IMR-90 (cell line): ENCODE data around the gene IFRD2. TPM values are rescaled to one million over a fixed set of nuclear protein-coding genes. Genes with fewer than 3 reads are reported as not detected.

Experiments
- ATAC-seq: fragments of 200-7000 bp; cut with Tn5 transposase; 2 replicates; pipeline ENCODE4 v1.9.1; 2020; ENCODE audit warnings: low read depth, mild to moderate bottlenecking, moderate library complexity
- BruUV-seq: library from RNA; stranded (reverse); fragments of 400-500 nt; replicated peaks from 2 replicates; lab custom pipeline; 2021; lab: Mats Ljungman, UMichigan
- CTCF ChIA-PET: fragments of 300-600 bp; formaldehyde crosslinking; extraction: SDS; loops from one replicate; lab custom pipeline; 2021; ENCODE audit warnings: antibody characterized with exemption; lab: Yijun Ruan, JAX
- POLR2A ChIA-PET: fragments of 300-600 bp; sonication (Branson Sonifier 250); formaldehyde crosslinking; loops from one replicate; lab custom pipeline; 2022; ENCODE audit warnings: antibody characterized with exemption; ENCODE audit not compliant: unreplicated experiment; lab: Charles Lee
- DNase-seq: peaks from one replicate; pipeline ENCODE4 v3.0.0; 2013
- H2AFZ ChIP-seq: replicated peaks from 2 replicates; pipeline ENCODE3; 2013; ENCODE audit warnings: low read length, mild to moderate bottlenecking; ENCODE audit not compliant: poor library complexity
- H2AK5ac ChIP-seq: 2 replicates; pipeline ENCODE4 v1.6.1; 2013; ENCODE audit warnings: low read depth, low read length, inconsistent platforms
- H2AK9ac ChIP-seq: replicated peaks from 2 replicates; pipeline ENCODE3; 2013; ENCODE audit warnings: mild to moderate bottlenecking, low read depth, low read length, moderate library complexity; ENCODE audit not compliant: poor library complexity
- H2BK120ac ChIP-seq: 2 replicates; pipeline ENCODE4 v1.6.1; 2013; ENCODE audit warnings: low read depth, low read length, inconsistent platforms
- H2BK15ac ChIP-seq: 3 replicates; pipeline ENCODE4 v1.6.1; 2013; ENCODE audit warnings: low read depth, low read length, inconsistent platforms
- H2BK20ac ChIP-seq: 2 replicates; pipeline ENCODE4 v1.6.1; 2013; ENCODE audit warnings: low read depth, mild to moderate bottlenecking, inconsistent platforms, low read length, moderate library complexity
- H2BK5ac ChIP-seq: 2 replicates; pipeline ENCODE4 v1.6.1; 2013; ENCODE audit warnings: mild to moderate bottlenecking, low read depth, low read length, inconsistent platforms; ENCODE audit not compliant: poor library complexity, severe bottlenecking
- H3K14ac ChIP-seq: replicated peaks from 2 replicates; pipeline ENCODE4 v1.6.1; 2013; ENCODE audit warnings: low read depth, low read length, inconsistent platforms
- H3K18ac ChIP-seq: 2 replicates; pipeline ENCODE4 v1.6.1; 2013; ENCODE audit warnings: low read depth, low read length, control low read depth
- H3K23ac ChIP-seq: 2 replicates; pipeline ENCODE4 v1.6.1; 2013; ENCODE audit warnings: low read depth, low read length, inconsistent platforms
- H3K27ac ChIP-seq: 2 replicates; pipeline ENCODE4 v1.5.1; 2013; ENCODE audit warnings: mild to moderate bottlenecking, control low read depth, low read length; ENCODE audit not compliant: insufficient read depth
- H3K27me3 ChIP-seq: 2 replicates; pipeline ENCODE4 v1.6.1; 2013; ENCODE audit warnings: low read length; ENCODE audit not compliant: control insufficient read depth, insufficient read depth
- H3K36me3 ChIP-seq: 2 replicates; pipeline ENCODE4 v1.6.1; 2013; ENCODE audit warnings: low read length, mixed read lengths; ENCODE audit not compliant: control insufficient read depth, insufficient read depth
- H3K4ac ChIP-seq: 2 replicates; pipeline ENCODE4 v1.6.1; 2013; ENCODE audit warnings: low read depth, low read length, inconsistent platforms
- H3K4me1 ChIP-seq: 2 replicates; pipeline ENCODE4 v1.6.1; 2013; ENCODE audit warnings: low read length, mixed read lengths; ENCODE audit not compliant: control insufficient read depth, insufficient read depth
- H3K4me2 ChIP-seq: 2 replicates; pipeline ENCODE4 v1.6.1; 2013; ENCODE audit warnings: low read depth, mild to moderate bottlenecking, control low read depth, low read length, moderate library complexity
- H3K4me3 ChIP-seq: 2 replicates; pipeline ENCODE4 v1.5.1; 2013; ENCODE audit warnings: low read depth, mild to moderate bottlenecking, control low read depth, low read length, moderate library complexity; ENCODE audit not compliant: insufficient read depth
- H3K56ac ChIP-seq: 2 replicates; pipeline ENCODE4 v1.6.1; 2013; ENCODE audit warnings: low read length, inconsistent platforms; ENCODE audit not compliant: insufficient read depth; ENCODE audit errors: extremely low read depth
- H3K79me1 ChIP-seq, 2 experiments: 2 replicates each; pipeline ENCODE4 v1.6.1; 2013; ENCODE audit warnings: low read length in 2 of 2, inconsistent platforms in 1 of 2, low read depth in 1 of 2
- H3K9ac ChIP-seq: 2 replicates; pipeline ENCODE4 v1.6.1; 2013; ENCODE audit warnings: low read depth, low read length, control low read depth
- H3K9me1 ChIP-seq: 2 replicates; pipeline ENCODE4 v1.6.1; 2013; ENCODE audit warnings: low read length, inconsistent platforms; ENCODE audit not compliant: insufficient read depth
- H3K9me3 ChIP-seq: 2 replicates; pipeline ENCODE4 v1.6.1; 2013; ENCODE audit warnings: low read length; ENCODE audit not compliant: control insufficient read depth, insufficient read depth
- H4K20me1 ChIP-seq: 2 replicates; pipeline ENCODE4 v1.6.1; 2013; ENCODE audit warnings: low read length, inconsistent platforms; ENCODE audit not compliant: insufficient read depth
- H4K5ac ChIP-seq: 2 replicates; pipeline ENCODE4 v1.6.1; 2013; ENCODE audit warnings: mild to moderate bottlenecking, low read depth, low read length, control low read depth
- H4K8ac ChIP-seq, 2 experiments: 2 replicates each; pipeline ENCODE4 v1.6.1; 2013; ENCODE audit warnings: low read depth in 2 of 2, low read length in 2 of 2, control low read depth in 1 of 2, inconsistent platforms in 1 of 2
- H4K91ac ChIP-seq: 2 replicates; pipeline ENCODE4 v1.6.1; 2013; ENCODE audit warnings: low read depth, low read length, inconsistent platforms; ENCODE audit not compliant: insufficient read depth
- CHD1 ChIP-seq: IDR thresholded peaks from 2 replicates; pipeline ENCODE4 v1.6.1; 2012; ENCODE audit warnings: low read depth, low read length, improper control_type of control experiment
- CTCF ChIP-seq: conservative IDR thresholded peaks from 2 replicates; pipeline ENCODE4 v1.5.1; 2012; ENCODE audit warnings: mild to moderate bottlenecking, low read depth, low read length, improper control_type of control experiment
- ELK1 ChIP-seq: fragments of 150-350 bp; IDR thresholded peaks from 2 replicates; pipeline ENCODE4 v1.6.1; 2016; ENCODE audit warnings: low read depth, mild to moderate bottlenecking, low read length, moderate library complexity, borderline replicate concordance
- MAFK ChIP-seq: IDR thresholded peaks from 2 replicates; pipeline ENCODE4 v1.6.1; 2012; ENCODE audit warnings: low read depth, low read length, improper control_type of control experiment
- MAZ ChIP-seq: IDR thresholded peaks from 2 replicates; pipeline ENCODE4 v1.6.1; 2012; ENCODE audit warnings: low read depth, mild to moderate bottlenecking, low read length, improper control_type of control experiment, moderate library complexity, borderline replicate concordance
- MXI1 ChIP-seq: IDR thresholded peaks from 2 replicates; pipeline ENCODE4 v1.6.1; 2012; ENCODE audit warnings: low read depth, mild to moderate bottlenecking, low read length, moderate library complexity, borderline replicate concordance
- NFE2L2 ChIP-seq: fragments of 150-350 bp; IDR thresholded peaks from 2 replicates; pipeline ENCODE4 v1.6.1; 2016; ENCODE audit warnings: low read depth, mild to moderate bottlenecking, low read length
- RCOR1 ChIP-seq: IDR thresholded peaks from 2 replicates; pipeline ENCODE4 v1.6.1; 2012; ENCODE audit warnings: mild to moderate bottlenecking, low read length, improper control_type of control experiment; ENCODE audit not compliant: insufficient replicate concordance
- SMC3 ChIP-seq: fragments of 150-350 bp; IDR thresholded peaks from 2 replicates; pipeline ENCODE4 v1.6.1; 2016; ENCODE audit warnings: low read depth, mild to moderate bottlenecking, antibody characterized with exemption, low read length, moderate library complexity
- USF2 ChIP-seq: fragments of 150-350 bp; IDR thresholded peaks from 2 replicates; pipeline ENCODE4 v1.6.1; 2017; ENCODE audit warnings: mild to moderate bottlenecking, antibody characterized with exemption, low read length, low read depth
- WGBS, 2 experiments: methylation state at CpG; one replicate each; pipeline versions ENCODE4 v1.1.5 to v1.1.7; 2013; ENCODE audit warnings: missing lambda C conversion rate in 2 of 2; ENCODE audit not compliant: insufficient read length in 1 of 2; ENCODE audit errors: extremely low coverage in 2 of 2; 5-methylcytosine and 5-hydroxymethylcytosine counted together
- dilution Hi-C: fragments of 300-500 bp; cut with HindIII; formaldehyde crosslinking; loops from one replicate; pipeline ENCODE4 v1.14.3; 2018; ENCODE audit warnings: low sequenced_read_pairs; ENCODE audit not compliant: unreplicated experiment
- in situ Hi-C: fragments of 300-500 bp; cut with MboI; formaldehyde crosslinking; loops from 3 replicates; pipeline ENCODE4 v1.14.3; 2019; ENCODE audit warnings: low sequenced_read_pairs, inconsistent platforms, mixed read lengths
- intact Hi-C: fragments of 100-400 bp; cut with micrococcal nuclease; formaldehyde crosslinking; loops from 2 replicates; pipeline ENCODE4 v1.10.0; 2022
- polyA plus RNA-seq, 3 experiments: library from polyadenylated mRNA; depleted of rRNA; stranded (reverse); fragments of >200 nt; gene quantifications; 2 replicates each; pipeline ENCODE4 v1.2.3, GENCODE V29; 2012; ENCODE audit warnings: low replicate concordance in 1 of 3
- total RNA-seq: library from RNA; depleted of rRNA; stranded (reverse); fragments of >200 nt; gene quantifications from 2 replicates; pipeline ENCODE4 v1.2.3, GENCODE V29; 2012

The IFRD2 gene
- total and polyA plus RNA-seq, 2 of the 4 experiments (the other 2 are of a cell fraction), result 52.7 to 79.1 TPM

GRCh38 chr3:50319894-50320625 lies 27.8 kb upstream of the IFRD2 start (continued):
- TF ChIP-seq MXI1, result no peak

GRCh38 chr3:50319181-50319893 lies 27.1 kb upstream of the IFRD2 start:
- H2AK5ac ChIP-seq, result no peak overlapping the region
- intact Hi-C loops (no loop called here), dilution Hi-C loops (no loop called here), in situ Hi-C loops (no loop called here)
- no peak overlapping the region for H4K91ac ChIP-seq
- H3K9ac ChIP-seq, result no peak overlapping the region
- peak overlapping the region; percentile 6 for H2AFZ ChIP-seq
- H2BK5ac ChIP-seq, result no peak overlapping the region
- H3K9me1 ChIP-seq, result peaks cover 23% of the 10 kb centered on the region
- no peak overlapping the region for H3K4me3 ChIP-seq
- no peak overlapping the region for H2BK20ac ChIP-seq
- H2BK120ac ChIP-seq, result no peak overlapping the region
- no peak overlapping the region for H3K23ac ChIP-seq
- peaks cover 29 to 59% of the 10 kb centered on the region in 2 experiments for H3K79me1 ChIP-seq
- no peaks in the 10 kb centered on the region for H3K9me3 ChIP-seq
- H3K4me2 ChIP-seq, result no peak overlapping the region
- no peak overlapping the region for H4K5ac ChIP-seq
- H2AK9ac ChIP-seq, result peak overlapping the region; percentile 6
- ATAC-seq (no peak), DNase-seq (no peak)
- H2BK15ac ChIP-seq, result no peak overlapping the region
- H4K8ac ChIP-seq, result no peak overlapping the region
- no peak overlapping the region for H3K14ac ChIP-seq
- H3K27ac ChIP-seq, result no peak overlapping the region
- H3K4ac ChIP-seq, result no peak overlapping the region
- ChIA-PET CTCF (no interaction called here), POLR2A (interaction anchor here (0.6 kb wide), 1 partner anchor 396 kb away, joined by 5 read pairs; no protein-coding TSS in a partner anchor)
- H4K20me1 ChIP-seq, result 0 out of 2 replicates have a peak, but pooled peaks cover 18% of the 10 kb centered on the region
- no peaks in the 10 kb centered on the region for H3K27me3 ChIP-seq
- no TSS peak for BruUV-seq
- H3K4me1 ChIP-seq, result peaks cover 25% of the 10 kb centered on the region
- H3K36me3 ChIP-seq, result peaks cover 38% of the 10 kb centered on the region
- 95% methylated on average over 9 of the region's 16 CpGs; no CpG with 5 or more reads in 1 of the 2 experiments for WGBS, 2 experiments
- no peak overlapping the region for H3K56ac ChIP-seq
- H3K18ac ChIP-seq, result no peak overlapping the region
- TF ChIP-seq CTCF, result no peak
- no peak for TF ChIP-seq MXI1
- TF ChIP-seq USF2, result no peak
- no peak for TF ChIP-seq MAFK
- no peak for TF ChIP-seq MAZ
- no peak for TF ChIP-seq NFE2L2
- TF ChIP-seq ELK1, result no peak
- no peak for TF ChIP-seq CHD1
- TF ChIP-seq SMC3, result no peak
- no peak for TF ChIP-seq RCOR1
